HCT116 (cell line): ENCODE data around the gene CXXC5. TPM values are rescaled to one million over a fixed set of nuclear protein-coding genes. Genes with fewer than 3 reads are reported as not detected.

Experiments
- ATAC-seq: fragments of 200-7000 bp; cut with Tn5 transposase; 2 replicates; pipeline ENCODE4 v1.9.1; 2020; ENCODE audit warnings: mild to moderate bottlenecking, moderate library complexity
- BruUV-seq: library from RNA; stranded (reverse); fragments of 400-500 nt; replicated peaks from 2 replicates; lab custom pipeline; 2021; lab: Mats Ljungman, UMichigan
- CTCF ChIA-PET: fragments of 300-600 bp; sonication (Branson Sonifier 250); formaldehyde crosslinking; loops from one replicate; lab custom pipeline; 2021; ENCODE audit warnings: antibody characterized with exemption; lab: Charles Lee
- POLR2A ChIA-PET: fragments of 300-600, 350-600 bp; sonication (Branson Sonifier 250); formaldehyde crosslinking; loops from one replicate; lab custom pipeline; 2021; ENCODE audit warnings: antibody characterized with exemption; lab: Charles Lee
- RAD21 ChIA-PET, 2 experiments: fragments of 300-600 bp; sonication (Branson Sonifier 250); formaldehyde crosslinking; loops; one replicate each; lab custom pipeline; 2023; ENCODE audit warnings: low total read pairs in 2 of 2; ENCODE audit not compliant: uncharacterized antibody in 2 of 2, unreplicated experiment in 2 of 2, low non-redundant PET in 1 of 2; lab: Charles Lee
- DNase-seq: peaks from one replicate; pipeline ENCODE4 v3.0.0-alpha.2; 2010; ENCODE audit warnings: low read depth, low spot score
- H2AFZ ChIP-seq: fragments of 200-600 bp; shearing (Covaris generic), sonication (generic); 2 replicates; pipeline ENCODE4 v1.6.1; 2017; ENCODE audit warnings: low read depth, mixed run types, mixed read lengths, antibody characterized with exemption, low read length; ENCODE audit not compliant: poor library complexity, severe bottlenecking
- H3K27ac ChIP-seq: 2 replicates; pipeline ENCODE4 v1.5.1; 2012; ENCODE audit warnings: low read depth, low read length
- H3K27me3 ChIP-seq: fragments of 200-600 bp; sonication (generic); 2 replicates; pipeline ENCODE4 v1.6.1; 2016; ENCODE audit warnings: mixed run types, low read length, mixed read lengths; ENCODE audit not compliant: insufficient read depth
- H3K36me3 ChIP-seq, 2 experiments: fragments of 200-500 bp in 1 of 2; fragments of 200-600 bp in 1 of 2; sonication (Bioruptor generic) in 1 of 2; sonication (generic) in 1 of 2; 2 replicates each; pipeline versions ENCODE4 v1.5.1 to v1.6.1; 2014 to 2016; ENCODE audit warnings: low read length in 2 of 2, inconsistent platforms in 1 of 2, mixed read lengths in 1 of 2, mixed run types in 1 of 2; ENCODE audit not compliant: insufficient read depth in 2 of 2, control insufficient read depth in 1 of 2
- H3K4me1 ChIP-seq, 2 experiments: fragments of 200-600 bp in 1 of 2; sonication (generic) in 1 of 2; 2 replicates each; pipeline versions ENCODE4 v1.5.1 to v1.6.1; 2012 to 2017; ENCODE audit warnings: low read length in 2 of 2, inconsistent platforms in 1 of 2, mild to moderate bottlenecking in 1 of 2, mixed read lengths in 1 of 2, mixed run types in 1 of 2, moderate library complexity in 1 of 2; ENCODE audit not compliant: insufficient read depth in 2 of 2, control insufficient read depth in 1 of 2
- H3K4me2 ChIP-seq: fragments of 200-600 bp; sonication (generic); 2 replicates; pipeline ENCODE4 v1.6.1; 2017; ENCODE audit warnings: mixed run types, low read length, mixed read lengths
- H3K4me3 ChIP-seq, 2 experiments: fragments of 200-600 bp in 1 of 2; sonication (generic) in 1 of 2; replicated peaks in 1 of 2; 2 replicates each; pipeline ENCODE4 v1.5.1; 2011 to 2016; ENCODE audit warnings: low read length in 2 of 2, control low read depth in 1 of 2, low read depth in 1 of 2, mild to moderate bottlenecking in 1 of 2, mixed read lengths in 1 of 2, mixed run types in 1 of 2
- H3K79me2 ChIP-seq: fragments of 200-600 bp; sonication (generic); 2 replicates; pipeline ENCODE4 v1.6.1; 2017; ENCODE audit warnings: mild to moderate bottlenecking, mixed run types, low read length, moderate library complexity, mixed read lengths; ENCODE audit not compliant: insufficient read depth
- H3K9ac ChIP-seq: fragments of 200-600 bp; sonication (generic); 2 replicates; pipeline ENCODE4 v1.6.1; 2016; ENCODE audit warnings: low read length, mixed read lengths
- H3K9me2 ChIP-seq: fragments of 200-600 bp; sonication (generic), shearing (Covaris generic); 2 replicates; pipeline ENCODE4 v1.6.1; 2017; ENCODE audit warnings: mixed run types, mild to moderate bottlenecking, moderate library complexity; ENCODE audit not compliant: insufficient read depth
- H3K9me3 ChIP-seq, 2 experiments: fragments of 200-500 bp in 1 of 2; fragments of 200-600 bp in 1 of 2; sonication (Bioruptor generic) in 1 of 2; sonication (generic) in 1 of 2; 2 replicates each; pipeline ENCODE4 v1.6.1; 2014 to 2017; ENCODE audit warnings: low read length in 2 of 2, mixed read lengths in 2 of 2, inconsistent platforms in 1 of 2, low read depth in 1 of 2, mild to moderate bottlenecking in 1 of 2, mixed run types in 1 of 2, moderate library complexity in 1 of 2; ENCODE audit not compliant: control insufficient read depth in 1 of 2, insufficient read depth in 1 of 2
- H4K20me1 ChIP-seq: fragments of 200-600 bp; sonication (generic), shearing (Covaris generic); 2 replicates; pipeline ENCODE4 v1.6.1; 2017; ENCODE audit warnings: mixed run types, mild to moderate bottlenecking, moderate library complexity; ENCODE audit not compliant: insufficient read depth
- ATF3 ChIP-seq: IDR thresholded peaks from 2 replicates; pipeline ENCODE4 v1.6.1; 2012
- CBX3 ChIP-seq: IDR thresholded peaks from 2 replicates; pipeline ENCODE4 v1.6.1; 2012; ENCODE audit warnings: low read depth
- CEBPB ChIP-seq: IDR thresholded peaks from 2 replicates; pipeline ENCODE4 v1.6.1; 2012; ENCODE audit warnings: low read depth
- CTCF ChIP-seq, 3 experiments: fragments of 200-600 bp in 1 of 3; sonication (generic) in 1 of 3; IDR thresholded peaks in 2 of 3; conservative IDR thresholded peaks in 1 of 3; 2 replicates each; pipeline ENCODE4 v1.5.1; 2012 to 2017; ENCODE audit warnings: low read depth in 2 of 3, low read length in 2 of 3, antibody characterized with exemption in 1 of 3, borderline replicate concordance in 1 of 3, control low read depth in 1 of 3, mild to moderate bottlenecking in 1 of 3, mixed read lengths in 1 of 3, mixed run types in 1 of 3, moderate library complexity in 1 of 3; ENCODE audit not compliant: insufficient read depth in 1 of 3
- EGR1 ChIP-seq: IDR thresholded peaks from 2 replicates; pipeline ENCODE4 v1.6.1; 2012; ENCODE audit warnings: low read depth
- ELF1 ChIP-seq: IDR thresholded peaks from 2 replicates; pipeline ENCODE4 v1.6.1; 2012; ENCODE audit warnings: low read depth, borderline replicate concordance
- EZH2phosphoT487 ChIP-seq: fragments of 200-600 bp; IDR thresholded peaks from 2 replicates; pipeline ENCODE4 v1.6.1; 2018; ENCODE audit warnings: antibody characterized with exemption, borderline replicate concordance
- FOSL1 ChIP-seq: IDR thresholded peaks from 2 replicates; pipeline ENCODE4 v1.6.1; 2012; ENCODE audit warnings: low read depth
- JUND ChIP-seq: IDR thresholded peaks from 2 replicates; pipeline ENCODE4 v1.6.1; 2012
- MAX ChIP-seq: IDR thresholded peaks from 2 replicates; pipeline ENCODE4 v1.6.1; 2012
- POLR2A ChIP-seq: IDR thresholded peaks from 2 replicates; pipeline ENCODE4 v1.7.0; 2011; ENCODE audit warnings: borderline replicate concordance; ENCODE audit not compliant: insufficient read depth, insufficient read length; ENCODE audit errors: extremely low read depth
- POLR2AphosphoS5 ChIP-seq: IDR thresholded peaks from 2 replicates; pipeline ENCODE4 v1.6.1; 2011; ENCODE audit warnings: mild to moderate bottlenecking, low read depth, low read length, moderate library complexity
- RAD21 ChIP-seq: IDR thresholded peaks from 2 replicates; pipeline ENCODE4 v1.6.1; 2012; ENCODE audit warnings: low read depth, mild to moderate bottlenecking
- REST ChIP-seq: IDR thresholded peaks from 2 replicates; pipeline ENCODE4 v1.6.1; 2012; ENCODE audit warnings: low read depth
- SIN3A ChIP-seq: IDR thresholded peaks from 2 replicates; pipeline ENCODE4 v1.6.1; 2012; ENCODE audit warnings: low read depth
- SP1 ChIP-seq: IDR thresholded peaks from 2 replicates; pipeline ENCODE4 v1.6.1; 2012; ENCODE audit warnings: low read depth
- SRF ChIP-seq: IDR thresholded peaks from 2 replicates; pipeline ENCODE4 v1.6.1; 2012; ENCODE audit warnings: low read depth
- TCF7L2 ChIP-seq: IDR thresholded peaks from 2 replicates; pipeline ENCODE4 v1.7.0; 2011; ENCODE audit warnings: borderline replicate concordance, inconsistent platforms; ENCODE audit not compliant: insufficient read depth, insufficient read length; ENCODE audit errors: extremely low read depth
- ZBTB33 ChIP-seq: IDR thresholded peaks from 2 replicates; pipeline ENCODE4 v1.6.1; 2011; ENCODE audit warnings: mild to moderate bottlenecking, low read length, moderate library complexity; ENCODE audit not compliant: insufficient replicate concordance; ENCODE audit errors: extremely low read depth
- ZFX ChIP-seq: fragments of 450-650 bp; IDR thresholded peaks from 2 replicates; pipeline ENCODE4 v1.6.1; 2017
- intact Hi-C: fragments of 100-400 bp; cut with micrococcal nuclease; formaldehyde crosslinking; loops from 2 replicates; pipeline ENCODE4 v1.10.0; 2022
- total RNA-seq: library from RNA; stranded (reverse); gene quantifications from one replicate; pipeline ENCODE4 v1.2.1, GENCODE V29; 2021; ENCODE audit not compliant: unreplicated experiment

CXXC5 gene
- total RNA-seq, 1 experiment from 2014 or later, result 43.1 TPM

GRCh38 chr5:139696167-139696893, 48.2 kb downstream of the CXXC5 start:
- H3K4me2 ChIP-seq, result peak overlapping the region; percentile 80

More at GRCh38 chr5:139696167-139696893, 48.2 kb downstream of the CXXC5 start:
- DNase-seq (no peak), ATAC-seq (peak; percentile 6)
- RAD21 ChIA-PET, result no interaction called here
- Histone ChIP-seq H3K9me2 (no peaks in the 10 kb centered on the region), H3K27ac (no peak overlapping the region; the same call in 1 of the 2 replicates), H3K9me3 (no peaks in the 10 kb centered on the region), H3K27me3 (no peaks in the 10 kb centered on the region), H2AFZ (no peak overlapping the region), H3K36me3 (no peaks in the 10 kb centered on the region), H3K4me1 (peaks cover 18 to 45% of the 10 kb centered on the region in 2 experiments; a peak in 3 of 4 replicates), H3K9ac (peak overlapping the region; percentile 56), H3K79me2 (no peaks in the 10 kb centered on the region), H3K4me3 (peak overlapping the region in 1 of 2 experiments; percentile 50; a peak in 2 of 4 replicates), H4K20me1 (no peaks in the 10 kb centered on the region)
- TF ChIP-seq EGR1 (no peak), SIN3A (no peak), ZFX (no peak), REST (no peak), MAX (no peak), EZH2phosphoT487 (no peak), SRF (no peak), POLR2AphosphoS5 (no peak), POLR2A (no peak), CBX3 (no peak), FOSL1 (no peak), ELF1 (no peak), CTCF (IDR thresholded peaks at IDR 0.05 in 2 of 3, conservative IDR thresholded peaks at IDR 0.05 in 1 of 3; ENCODE audit: borderline replicate concordance in 1 of 3, insufficient read depth in 1 of 3, low read depth in 2 of 3, low read length in 2 of 3) (no peak), ZBTB33 (no peak), TCF7L2 (no peak), CEBPB (no peak), SP1 (no peak), JUND (no peak), ATF3 (no peak), RAD21 (no peak)
- intact Hi-C loops, result no loop called here
- no TSS peak for BruUV-seq
- CTCF ChIA-PET, result interaction anchor here (1.2 kb wide), 1 partner anchor 12 kb away, joined by 3 read pairs; no protein-coding TSS in a partner anchor
- POLR2A ChIA-PET, result no interaction called here
